Measurements from ENCODE around the gene MTMR2.

DNA sequence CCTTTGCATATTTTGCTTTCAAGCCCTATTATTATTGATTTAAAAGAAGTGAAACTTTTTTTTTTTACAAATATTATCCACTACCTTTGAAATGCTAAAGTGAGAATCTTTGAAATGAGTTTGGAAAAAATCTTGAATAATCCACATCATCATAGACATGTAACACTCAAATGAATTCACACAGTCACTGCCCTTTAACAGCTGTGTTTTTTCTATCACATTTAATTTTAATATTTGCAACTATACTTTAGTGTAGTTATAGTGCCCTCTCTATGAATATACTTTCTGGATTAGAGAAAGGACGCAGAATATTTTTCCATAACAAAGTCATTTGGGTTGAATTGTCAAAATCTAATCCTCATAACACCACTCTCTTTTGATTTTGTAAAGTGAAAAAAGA lies 37.9 kb upstream of the MTMR2 start:
- TF ChIP-seq POLR2A (IDR thresholded peaks at IDR 0.05; ENCODE audit: low read length), result no peak
- no peak for TF ChIP-seq GATA1 (IDR thresholded peaks at IDR 0.05; ENCODE audit: low read depth, low read length)
